ENCODE measurements around the gene SPAG16. TPM values are rescaled to one million over a fixed set of nuclear protein-coding genes. Genes with fewer than 3 reads are reported as not detected.
"Not testable (repeated sequence)": the region's sequence is repeated elsewhere in the genome, so short reads cannot be mapped to it uniquely, and the experiment has no call there.

The SPAG16 gene
- total and polyA plus RNA-seq, 2 donors from 2014 or later: 35.9 to 38.5 TPM

DNA sequence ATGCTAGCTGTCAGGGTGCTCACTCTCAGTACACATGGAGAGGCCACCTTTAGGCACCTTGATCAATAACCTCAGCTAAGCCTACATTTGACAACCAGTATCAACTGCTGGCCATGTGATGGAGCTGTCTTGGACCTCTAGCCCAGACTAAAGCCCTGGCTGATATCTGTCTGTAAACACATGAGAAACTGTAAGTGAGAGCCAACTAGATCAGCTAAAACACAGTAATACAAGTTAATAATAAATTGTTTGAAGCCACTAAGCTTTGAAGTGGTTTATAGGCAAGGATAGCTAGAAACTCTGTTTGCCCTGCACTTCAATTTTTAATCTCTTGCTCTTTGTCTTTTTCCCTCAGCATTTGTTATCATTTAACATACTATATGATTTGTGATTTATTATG lies 407.1 kb downstream of the SPAG16 start:
- intact Hi-C loops (cut with DNase I): no loop called here
- H3K36me3 ChIP-seq (ENCODE audit: control insufficient read depth in 2 of 3, insufficient read depth in 3 of 3, low read length in 3 of 3): no peaks in the 10 kb centered on the region
- no peak overlapping the region for H3K4me3 ChIP-seq (ENCODE audit: low read length in 3 of 3)
- DNase-seq (no peak), FAIRE-seq (no peak)
- H3K27ac ChIP-seq (ENCODE audit: low read depth in 2 of 2, low read length in 2 of 2): no peak overlapping the region
- no peaks in the 10 kb centered on the region for H3K9me3 ChIP-seq (ENCODE audit: control insufficient read depth in 2 of 3, insufficient read depth in 1 of 3, low read length in 3 of 3)
- TF ChIP-seq, protein P1, sequence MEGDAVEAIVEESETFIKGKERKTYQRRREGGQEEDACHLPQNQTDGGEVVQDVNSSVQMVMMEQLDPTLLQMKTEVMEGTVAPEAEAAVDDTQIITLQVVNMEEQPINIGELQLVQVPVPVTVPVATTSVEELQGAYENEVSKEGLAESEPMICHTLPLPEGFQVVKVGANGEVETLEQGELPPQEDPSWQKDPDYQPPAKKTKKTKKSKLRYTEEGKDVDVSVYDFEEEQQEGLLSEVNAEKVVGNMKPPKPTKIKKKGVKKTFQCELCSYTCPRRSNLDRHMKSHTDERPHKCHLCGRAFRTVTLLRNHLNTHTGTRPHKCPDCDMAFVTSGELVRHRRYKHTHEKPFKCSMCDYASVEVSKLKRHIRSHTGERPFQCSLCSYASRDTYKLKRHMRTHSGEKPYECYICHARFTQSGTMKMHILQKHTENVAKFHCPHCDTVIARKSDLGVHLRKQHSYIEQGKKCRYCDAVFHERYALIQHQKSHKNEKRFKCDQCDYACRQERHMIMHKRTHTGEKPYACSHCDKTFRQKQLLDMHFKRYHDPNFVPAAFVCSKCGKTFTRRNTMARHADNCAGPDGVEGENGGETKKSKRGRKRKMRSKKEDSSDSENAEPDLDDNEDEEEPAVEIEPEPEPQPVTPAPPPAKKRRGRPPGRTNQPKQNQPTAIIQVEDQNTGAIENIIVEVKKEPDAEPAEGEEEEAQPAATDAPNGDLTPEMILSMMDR (IDR thresholded peaks at IDR 0.05; ENCODE audit: borderline replicate concordance, extremely low read depth, insufficient read depth): no peak
- no peak overlapping the region for H3K9ac ChIP-seq (ENCODE audit: low read length in 3 of 3)
- H3K4me1 ChIP-seq (ENCODE audit: control insufficient read depth in 2 of 3, insufficient read depth in 2 of 3, low read depth in 1 of 3, low read length in 3 of 3): no peaks in the 10 kb centered on the region
- no peaks in the 10 kb centered on the region for H3K27me3 ChIP-seq (ENCODE audit: control insufficient read depth, insufficient read depth, low read length)

DNA sequence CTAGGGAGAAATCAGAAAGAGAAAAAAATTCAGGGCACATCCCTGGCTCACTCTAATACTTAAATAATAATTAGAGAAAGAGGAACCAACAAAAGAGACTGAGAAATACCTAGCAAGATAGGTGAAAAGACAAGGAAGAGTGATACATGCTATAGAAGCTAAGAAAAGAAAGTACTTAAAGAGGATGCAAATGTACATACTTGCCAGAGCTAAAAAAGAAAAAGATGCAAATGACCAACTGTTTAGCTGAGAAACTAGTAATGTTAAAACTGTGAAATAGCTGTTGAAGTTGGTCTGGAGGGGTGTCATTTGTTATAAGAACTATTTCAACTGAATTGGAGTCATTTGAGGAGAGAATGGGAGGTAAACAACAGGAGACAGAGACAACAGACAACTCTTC lies 412.2 kb downstream of the SPAG16 start:
- no peaks in the 10 kb centered on the region for H3K36me3 ChIP-seq (ENCODE audit: control insufficient read depth in 2 of 3, insufficient read depth in 3 of 3, low read length in 3 of 3)
- DNase-seq (no peak), FAIRE-seq (no peak)
- no peaks in the 10 kb centered on the region for H3K27me3 ChIP-seq (ENCODE audit: control insufficient read depth, insufficient read depth, low read length)
- intact Hi-C loops (cut with DNase I): no loop called here
- no peaks in the 10 kb centered on the region for H3K9me3 ChIP-seq (ENCODE audit: control insufficient read depth in 2 of 3, insufficient read depth in 1 of 3, low read length in 3 of 3)
- H3K4me3 ChIP-seq (ENCODE audit: low read length in 3 of 3): no peak overlapping the region
- H3K9ac ChIP-seq (ENCODE audit: low read length in 3 of 3): no peak overlapping the region
- TF ChIP-seq, protein P1 (IDR thresholded peaks at IDR 0.05; ENCODE audit: borderline replicate concordance, extremely low read depth, insufficient read depth): no peak
- H3K4me1 ChIP-seq (ENCODE audit: control insufficient read depth in 2 of 3, insufficient read depth in 2 of 3, low read depth in 1 of 3, low read length in 3 of 3): no peaks in the 10 kb centered on the region
- H3K27ac ChIP-seq (ENCODE audit: low read depth in 2 of 2, low read length in 2 of 2): no peak overlapping the region

DNA sequence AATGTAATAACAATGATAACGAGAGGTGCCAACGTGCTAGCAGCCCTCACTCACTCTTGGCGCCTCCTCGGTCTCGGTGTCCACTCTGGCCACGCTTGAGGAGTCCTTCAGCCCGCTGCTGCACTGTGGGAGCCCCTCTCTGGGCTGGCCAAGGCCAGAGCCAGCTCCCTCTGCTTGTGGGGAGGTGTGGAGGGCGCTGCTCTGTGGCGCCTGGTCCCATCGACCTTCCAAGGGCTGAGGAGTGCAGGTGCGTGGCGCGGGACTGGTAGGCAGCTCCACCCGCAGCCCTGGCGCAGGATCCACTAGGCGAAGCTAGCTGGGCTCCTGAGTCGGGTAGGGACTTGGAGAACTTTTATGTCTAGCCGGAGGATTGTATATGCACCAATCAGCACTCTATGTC lies 417.1 kb downstream of the SPAG16 start:
- H3K9me3 ChIP-seq (ENCODE audit: control insufficient read depth in 2 of 3, insufficient read depth in 1 of 3, low read length in 3 of 3); H3K4me1 ChIP-seq (ENCODE audit: control insufficient read depth in 2 of 3, insufficient read depth in 2 of 3, low read depth in 1 of 3, low read length in 3 of 3); H3K9ac ChIP-seq (ENCODE audit: low read length in 3 of 3); FAIRE-seq; DNase-seq; intact Hi-C loops (cut with DNase I); H3K27me3 ChIP-seq (ENCODE audit: control insufficient read depth, insufficient read depth, low read length); H3K36me3 ChIP-seq (ENCODE audit: control insufficient read depth in 2 of 3, insufficient read depth in 3 of 3, low read length in 3 of 3); H3K27ac ChIP-seq (ENCODE audit: low read depth in 2 of 2, low read length in 2 of 2); H3K4me3 ChIP-seq (ENCODE audit: low read length in 3 of 3): not testable (repeated sequence)

DNA sequence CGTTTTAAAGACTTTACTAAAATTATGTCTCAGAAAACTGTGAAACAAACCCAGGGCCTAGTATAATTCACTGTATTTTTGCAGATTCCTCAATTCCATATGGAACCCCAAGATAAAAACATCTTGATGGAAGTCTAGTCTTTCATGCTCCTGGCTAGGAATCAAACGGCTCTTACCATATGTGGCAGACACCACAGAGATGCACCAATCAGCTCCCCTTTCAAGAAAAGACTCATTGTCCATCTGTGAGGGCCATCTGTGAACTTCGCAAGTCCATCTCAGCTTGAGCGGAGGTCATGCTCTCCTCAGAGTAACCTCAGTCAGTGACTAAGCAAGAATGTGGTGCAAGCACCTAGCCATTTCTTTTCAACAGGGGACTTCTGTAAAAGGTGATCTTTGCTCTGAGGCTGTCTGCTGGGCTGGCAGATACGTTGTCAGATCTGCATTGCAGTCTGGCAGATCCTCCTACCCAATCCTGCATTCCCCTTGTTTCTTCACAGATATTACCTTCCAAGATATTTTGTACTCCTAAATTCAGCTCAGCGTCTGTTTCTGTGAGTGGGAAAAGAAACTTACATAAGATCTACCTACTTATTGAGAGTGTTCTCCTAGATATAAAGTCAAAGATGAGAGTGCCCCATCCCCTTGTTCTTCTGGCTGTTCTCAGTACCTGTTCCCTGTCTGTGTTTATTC lies 419.3 kb downstream of the SPAG16 start:
- no peak for DNase-seq
- Histone ChIP-seq H3K27ac (ENCODE audit: low read depth in 2 of 2, low read length in 2 of 2) (no peak overlapping the region), H3K4me1 (ENCODE audit: control insufficient read depth in 2 of 3, insufficient read depth in 2 of 3, low read depth in 1 of 3, low read length in 3 of 3) (no peaks in the 10 kb centered on the region), H3K4me3 (ENCODE audit: low read length in 3 of 3) (no peak overlapping the region), H3K9ac (ENCODE audit: low read length in 3 of 3) (no peak overlapping the region), H3K27me3 (ENCODE audit: control insufficient read depth, insufficient read depth, low read length) (no peaks in the 10 kb centered on the region), H3K9me3 (ENCODE audit: control insufficient read depth in 2 of 3, insufficient read depth in 1 of 3, low read length in 3 of 3) (peaks cover 0 to 4% (median 0%) of the 10 kb centered on the region in 3 donors), H3K36me3 (ENCODE audit: control insufficient read depth in 2 of 3, insufficient read depth in 3 of 3, low read length in 3 of 3) (no peaks in the 10 kb centered on the region)
- intact Hi-C loops (cut with DNase I): no loop called here
- TF ChIP-seq, protein P1 (IDR thresholded peaks at IDR 0.05; ENCODE audit: borderline replicate concordance, extremely low read depth, insufficient read depth): no peak
- no peak for FAIRE-seq

Data from kidney (tissue), 14 donors.